Activated CD4-positive, alpha-beta T cell treated with anti-CD3 and anti-CD28 coated beads, Interleukin-2, amount 50 U/mL, for 48 hours (primary cell): ENCODE results near the gene PSPC1.

Experiments
- DNase-seq, 2 experiments: peaks; one replicate each; pipeline ENCODE4 v3.0.0-alpha.2; 2020

The PSPC1 gene

DNA sequence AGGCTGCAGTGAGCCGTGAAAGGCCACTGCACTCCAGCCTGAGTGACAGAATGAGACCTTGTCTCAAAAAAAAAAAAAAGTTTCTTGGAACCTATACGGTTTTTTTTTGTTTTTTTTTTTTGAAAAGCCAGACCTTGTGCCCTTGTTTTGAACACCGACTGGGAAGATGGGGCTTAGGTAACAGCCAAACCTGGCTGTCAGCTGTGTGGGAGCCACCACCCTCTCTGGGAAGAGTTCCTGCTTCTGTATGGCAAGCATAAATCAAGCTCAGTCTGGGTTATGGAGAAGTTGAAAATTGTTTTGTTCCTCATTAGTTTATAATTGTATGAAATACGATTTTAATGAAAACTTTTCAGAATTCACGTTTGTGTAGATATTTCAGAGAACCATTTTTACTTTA is 109.8 kb downstream of the PSPC1 start:
- no peak for DNase-seq

DNA sequence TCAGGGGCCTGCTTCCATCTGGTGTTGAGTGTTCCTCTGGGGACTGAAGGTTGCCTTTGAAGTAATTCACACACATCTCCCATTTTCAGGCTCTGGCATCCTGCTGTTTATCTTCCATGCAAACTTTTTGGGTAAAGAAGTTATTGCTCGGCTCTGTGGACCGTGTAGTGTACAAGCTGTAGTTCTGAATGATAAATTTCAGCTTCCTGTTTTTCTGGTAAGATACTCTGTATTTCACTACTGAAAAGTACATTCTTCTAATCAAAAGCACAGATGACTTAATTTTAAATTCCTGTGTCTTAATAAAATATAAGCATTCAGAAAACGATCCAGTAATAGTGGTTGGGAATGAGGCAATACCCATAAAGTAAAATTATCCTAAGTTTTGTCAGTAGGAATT is 112.6 kb downstream of the PSPC1 start:
- DNase-seq: no peak

- no peak for DNase-seq
These were observed 114.0 kb downstream of the PSPC1 start for GRCh38 chr13:19668778-19669177.

DNA sequence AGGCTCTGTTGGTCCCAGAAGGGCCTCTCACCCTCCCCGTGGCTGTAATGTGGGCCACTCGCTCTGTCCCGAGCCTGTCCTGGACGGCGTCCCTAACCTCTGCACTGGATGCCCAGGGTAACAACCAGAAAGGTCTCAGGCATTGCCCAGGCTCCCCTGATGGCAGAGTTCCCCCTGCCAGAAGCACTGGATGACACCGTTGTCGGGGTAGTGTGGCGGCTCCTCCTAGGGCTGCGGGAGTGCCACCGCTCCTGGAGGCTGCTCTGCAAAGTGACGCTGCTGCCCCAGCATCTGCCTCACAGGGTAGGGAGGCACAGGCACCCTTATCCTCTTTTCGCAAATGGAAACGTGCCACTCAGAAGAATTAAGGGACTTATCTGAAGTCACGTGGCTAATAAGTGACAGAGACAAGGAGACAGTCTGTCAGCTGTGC is 117.3 kb downstream of the PSPC1 start:
- no peak for DNase-seq

DNA sequence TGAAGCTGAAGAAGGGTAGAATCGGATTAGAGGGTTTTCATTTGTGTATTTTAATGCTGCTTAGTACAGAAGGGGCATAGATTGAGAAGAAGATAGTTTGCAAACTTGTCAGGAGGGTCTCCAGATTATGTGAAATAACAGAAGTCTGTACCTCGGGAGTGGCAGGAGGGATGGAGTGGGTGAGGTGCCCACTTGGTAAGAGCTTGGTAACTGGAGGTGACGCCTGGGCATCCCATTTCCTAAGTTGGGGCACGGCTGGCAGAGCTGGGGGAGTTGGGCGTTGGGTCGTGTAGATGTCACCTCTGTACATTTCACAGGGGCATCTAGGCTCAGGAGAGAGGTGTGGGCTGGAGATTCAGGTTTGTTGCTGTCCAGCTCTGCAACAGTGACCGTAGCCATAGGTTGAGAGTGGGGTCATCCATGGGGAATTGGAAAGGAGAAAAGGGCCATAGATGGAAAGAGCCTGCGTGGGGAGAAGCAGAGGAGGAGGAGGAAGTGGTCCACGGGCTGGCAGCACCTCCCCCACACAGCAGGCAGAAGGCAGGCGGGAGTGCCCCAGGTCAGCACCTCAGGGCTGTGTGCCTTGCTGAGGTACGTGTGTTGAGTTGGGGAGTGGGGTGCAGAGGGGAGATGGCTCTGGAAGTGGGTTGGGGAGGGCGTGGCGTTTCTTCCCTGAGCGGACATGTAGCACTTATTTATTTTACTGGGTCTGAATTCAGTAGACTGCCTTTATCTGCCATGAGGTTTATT is 118.1 kb downstream of the PSPC1 start:
- no peak for DNase-seq

GRCh38 chr13:19663416-19663979 is 119.2 kb downstream of the PSPC1 start:
- no peak for DNase-seq

DNA sequence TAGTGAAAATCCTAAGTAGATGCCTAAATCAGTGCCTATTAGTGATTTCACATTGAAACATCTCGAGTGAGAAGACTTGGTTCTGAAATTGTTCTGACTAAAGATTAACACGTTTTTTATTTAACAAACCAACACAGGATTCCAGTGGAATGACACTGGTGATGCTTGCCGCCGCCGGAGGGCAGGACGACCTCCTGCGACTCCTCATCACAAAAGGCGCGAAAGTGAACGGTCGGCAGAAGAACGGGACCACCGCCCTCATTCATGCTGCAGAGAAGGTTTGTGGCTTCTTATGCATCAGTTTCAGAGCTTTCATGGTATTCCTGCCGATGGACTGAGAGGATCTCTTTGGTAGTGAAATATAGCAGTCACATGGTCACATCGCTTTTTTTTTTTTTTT is 121.2 kb downstream of the PSPC1 start:
- DNase-seq: no peak

GRCh38 chr13:19661126-19661525 is 121.6 kb downstream of the PSPC1 start:
- no peak for DNase-seq

- DNase-seq: no peak
These were observed 123.9 kb downstream of the PSPC1 start for GRCh38 chr13:19658831-19659230.

DNA sequence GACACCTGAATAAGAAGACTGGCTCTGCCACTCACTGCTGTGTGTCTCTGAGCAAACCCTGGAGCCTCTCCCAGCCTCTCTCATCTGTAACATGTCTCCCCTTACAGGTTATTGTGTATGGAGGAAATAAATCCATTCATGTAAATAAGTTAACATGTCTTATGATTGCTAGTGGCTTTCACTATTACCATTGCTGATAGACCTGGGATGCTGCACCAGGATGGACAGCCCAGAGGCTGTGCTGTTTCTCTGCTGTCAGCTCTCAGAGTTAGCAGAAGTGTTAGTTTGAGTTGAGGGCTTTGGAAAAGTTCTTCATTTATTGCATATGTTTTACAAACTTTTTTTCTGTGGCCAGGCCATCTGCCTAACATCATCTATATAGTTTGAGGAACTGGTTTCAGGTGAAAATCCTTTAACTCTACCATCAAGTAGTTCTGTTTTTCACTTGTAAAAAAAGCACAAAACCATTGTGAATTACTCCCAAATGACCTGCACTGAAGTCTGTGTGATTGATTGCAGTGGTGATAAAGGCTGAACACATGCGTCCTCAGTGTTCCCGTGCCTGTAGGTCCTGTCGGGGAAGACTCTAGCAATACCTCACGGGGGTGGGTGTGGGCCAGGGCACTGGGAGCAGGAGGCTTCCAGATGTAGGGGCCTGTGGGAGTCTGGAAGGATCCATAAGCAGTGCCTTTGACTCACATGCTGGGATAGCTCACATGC is 124.7 kb downstream of the PSPC1 start:
- DNase-seq: no peak
